ENCODE results near the gene LEAP2. TPM values are rescaled to one million over a fixed set of nuclear protein-coding genes. Genes with fewer than 3 reads are reported as not detected.

LEAP2 gene
- total and polyA plus RNA-seq, 12 donors, result 0.49 to 3.9 (median 0.92) TPM

- 65 to 66% methylated on average over 4 of the region's 4 CpGs for WGBS, 2 donors
- intact Hi-C loops (cut with DNase I), result no loop called here
- no peaks in the 10 kb centered on the region for H3K27me3 ChIP-seq
- H3K9me3 ChIP-seq, result no peaks in the 10 kb centered on the region
- no peak for DNase-seq
- H3K4me3 ChIP-seq, result no peak overlapping the region
- TF ChIP-seq, protein P1, sequence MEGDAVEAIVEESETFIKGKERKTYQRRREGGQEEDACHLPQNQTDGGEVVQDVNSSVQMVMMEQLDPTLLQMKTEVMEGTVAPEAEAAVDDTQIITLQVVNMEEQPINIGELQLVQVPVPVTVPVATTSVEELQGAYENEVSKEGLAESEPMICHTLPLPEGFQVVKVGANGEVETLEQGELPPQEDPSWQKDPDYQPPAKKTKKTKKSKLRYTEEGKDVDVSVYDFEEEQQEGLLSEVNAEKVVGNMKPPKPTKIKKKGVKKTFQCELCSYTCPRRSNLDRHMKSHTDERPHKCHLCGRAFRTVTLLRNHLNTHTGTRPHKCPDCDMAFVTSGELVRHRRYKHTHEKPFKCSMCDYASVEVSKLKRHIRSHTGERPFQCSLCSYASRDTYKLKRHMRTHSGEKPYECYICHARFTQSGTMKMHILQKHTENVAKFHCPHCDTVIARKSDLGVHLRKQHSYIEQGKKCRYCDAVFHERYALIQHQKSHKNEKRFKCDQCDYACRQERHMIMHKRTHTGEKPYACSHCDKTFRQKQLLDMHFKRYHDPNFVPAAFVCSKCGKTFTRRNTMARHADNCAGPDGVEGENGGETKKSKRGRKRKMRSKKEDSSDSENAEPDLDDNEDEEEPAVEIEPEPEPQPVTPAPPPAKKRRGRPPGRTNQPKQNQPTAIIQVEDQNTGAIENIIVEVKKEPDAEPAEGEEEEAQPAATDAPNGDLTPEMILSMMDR (IDR thresholded peaks at IDR 0.05), result no peak
- peak in 7 of 8 donors; percentile 29 to 79 (median 53) for ATAC-seq
- peaks cover 0 to 29% (median 12%) of the 10 kb centered on the region in 9 donors for H3K4me1 ChIP-seq
- peaks cover 0 to 100% (median 58%) of the 10 kb centered on the region in 9 donors for H3K36me3 ChIP-seq
- peak overlapping the region in 7 of 10 donors; percentile 14 to 63 (median 32) for H3K27ac ChIP-seq
Observed at GRCh38 chr5:132895719-132896305, 22.3 kb downstream of the LEAP2 start.

GRCh38 chr5:132896685-132897084, 23.2 kb downstream of the LEAP2 start:
- peaks cover 0 to 29% (median 12%) of the 10 kb centered on the region in 9 donors for H3K4me1 ChIP-seq
- TF ChIP-seq, protein P1 (IDR thresholded peaks at IDR 0.05), result no peak
- H3K36me3 ChIP-seq, result peaks cover 0 to 100% (median 56%) of the 10 kb centered on the region in 9 donors
- H3K9me3 ChIP-seq, result no peaks in the 10 kb centered on the region
- WGBS, 2 donors, result 85 to 90% methylated on average over 7 of the region's 7 CpGs
- ATAC-seq (peak in 3 of 8 donors; percentile 8 to 40 (median 33)), DNase-seq (no peak)
- H3K4me3 ChIP-seq, result no peak overlapping the region
- no peaks in the 10 kb centered on the region for H3K27me3 ChIP-seq
- intact Hi-C loops (cut with DNase I), result no loop called here
- peak overlapping the region in 2 of 10 donors; percentile 57 to 63 for H3K27ac ChIP-seq

GRCh38 chr5:132898094-132898493, 24.6 kb downstream of the LEAP2 start:
- peaks cover 0 to 100% (median 43%) of the 10 kb centered on the region in 9 donors for H3K36me3 ChIP-seq
- no peak overlapping the region for H3K4me3 ChIP-seq
- ATAC-seq, result no peak
- H3K4me1 ChIP-seq, result peaks cover 0 to 29% (median 12%) of the 10 kb centered on the region in 9 donors
- TF ChIP-seq, protein P1 (IDR thresholded peaks at IDR 0.05), result no peak
- H3K27me3 ChIP-seq, result no peaks in the 10 kb centered on the region
- no peaks in the 10 kb centered on the region for H3K9me3 ChIP-seq
- H3K27ac ChIP-seq, result no peak overlapping the region
- intact Hi-C loops (cut with DNase I), result no loop called here
- DNase-seq, result no peak
- 74 to 76% methylated on average over 3 of the region's 3 CpGs for WGBS, 2 donors

DNA sequence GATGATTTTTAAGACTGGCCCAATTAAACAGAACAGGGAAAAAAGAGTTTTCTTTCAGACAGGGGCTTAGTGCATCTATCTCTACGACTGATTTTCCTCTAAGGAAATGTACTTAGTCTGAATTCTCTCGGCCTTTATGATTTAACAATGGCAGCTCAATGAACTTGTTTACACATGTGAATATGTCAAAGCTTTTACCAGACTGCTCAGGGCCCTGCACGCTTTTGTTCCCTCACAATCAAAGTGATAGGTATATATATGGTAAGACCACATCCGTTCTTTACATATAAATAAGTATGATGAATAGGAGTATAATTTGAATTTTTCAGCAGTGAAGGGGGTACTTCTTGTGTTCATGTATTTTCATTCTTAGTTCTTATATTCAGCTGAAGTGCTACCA, 27.6 kb downstream of the LEAP2 start:
- H3K36me3 ChIP-seq, result peaks cover 0 to 86% (median 26%) of the 10 kb centered on the region in 9 donors
- H3K27ac ChIP-seq, result no peak overlapping the region
- no peaks in the 10 kb centered on the region for H3K9me3 ChIP-seq
- DNase-seq, result no peak
- WGBS, 2 donors, result 89 to 93% methylated on average over 4 of the region's 4 CpGs
- no peak overlapping the region for H3K4me3 ChIP-seq
- H3K4me1 ChIP-seq, result peaks cover 0 to 20% (median 8%) of the 10 kb centered on the region in 9 donors
- H3K27me3 ChIP-seq, result no peaks in the 10 kb centered on the region
- intact Hi-C loops (cut with DNase I), result no loop called here
- no peak for ATAC-seq
- TF ChIP-seq, protein P1 (IDR thresholded peaks at IDR 0.05), result no peak
